Measurements from ENCODE around the gene DDX4.
"Not testable (repeated sequence)": the region's sequence is repeated elsewhere in the genome, so short reads cannot be mapped to it uniquely, and the experiment has no call there.

Gene DDX4

GRCh38 chr5:55737793-55738192, at the start of gene DDX4:
TSS of gene DDX4 (plus strand) at chr5:55738061. CDS start at chr5:55738964, 903 bp downstream.
- no peak for DNase-seq (ENCODE audit: low read depth)

GRCh38 chr5:55691265-55692105, 46.4 kb upstream of the DDX4 start:
- no peak for DNase-seq (ENCODE audit: low read depth)

GRCh38 chr5:55692106-55692417, 45.8 kb upstream of the DDX4 start:
- DNase-seq (ENCODE audit: low read depth): no peak

- DNase-seq (ENCODE audit: low read depth): no peak
Measured at GRCh38 chr5:55692509-55692908, 45.4 kb upstream of the DDX4 start.

DNA sequence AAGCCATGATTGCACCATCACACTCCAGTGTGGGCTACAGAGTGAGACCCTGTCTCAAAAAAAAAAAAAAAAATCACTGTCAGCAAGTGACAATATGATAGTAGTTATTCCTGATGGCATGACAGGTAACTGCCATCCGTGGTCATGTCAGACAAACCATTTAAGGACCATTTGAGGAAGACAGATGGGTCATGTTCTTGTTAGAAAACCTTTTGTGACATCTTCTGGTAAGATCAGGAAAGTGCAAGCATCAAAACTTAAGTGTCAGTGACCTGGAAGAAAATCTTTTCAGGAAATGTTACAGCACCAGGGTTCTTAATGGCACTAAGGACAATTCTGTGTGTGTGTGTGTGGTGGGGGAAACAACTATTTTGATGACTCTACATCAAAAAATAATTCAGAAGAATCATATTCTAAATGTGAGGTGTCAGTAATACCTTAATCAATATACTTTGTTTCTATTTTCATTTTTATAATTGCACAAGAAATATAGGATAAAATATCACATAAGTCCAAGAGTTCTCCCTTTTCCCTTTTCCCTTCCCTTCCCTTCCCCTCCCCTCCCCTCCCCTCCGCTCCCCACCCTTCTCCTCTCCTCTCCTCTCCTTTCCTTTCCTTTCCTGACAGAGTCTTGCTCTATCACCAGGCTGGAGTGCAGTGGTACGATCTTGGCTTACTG, 43.6 kb upstream of the DDX4 start:
- no peak for DNase-seq (ENCODE audit: low read depth)

GRCh38 chr5:55696704-55697103, 41.2 kb upstream of the DDX4 start:
- DNase-seq (ENCODE audit: low read depth): not testable (repeated sequence)

GRCh38 chr5:55699041-55699688, 38.7 kb upstream of the DDX4 start:
- no peak for DNase-seq (ENCODE audit: low read depth)

DNA sequence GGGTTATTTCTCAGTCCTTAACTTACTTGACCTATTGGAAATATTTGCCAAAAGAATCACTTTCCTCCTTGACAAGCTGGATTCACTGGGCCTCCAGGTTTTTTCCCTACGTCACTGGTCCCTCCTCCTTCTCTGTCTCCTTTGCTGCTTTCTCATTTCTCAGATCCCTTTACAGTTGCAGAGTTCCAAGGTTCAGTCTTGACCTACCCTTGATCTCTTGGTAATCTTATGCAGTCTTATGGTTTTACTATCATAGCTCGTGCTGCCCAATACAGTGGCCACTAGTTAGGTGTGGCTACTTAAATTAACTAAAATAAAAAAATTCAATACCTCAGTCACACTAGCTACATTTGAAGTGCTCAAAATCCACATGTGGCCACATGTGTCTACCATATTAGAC, 37.1 kb upstream of the DDX4 start:
- DNase-seq (ENCODE audit: low read depth): no peak

DNA sequence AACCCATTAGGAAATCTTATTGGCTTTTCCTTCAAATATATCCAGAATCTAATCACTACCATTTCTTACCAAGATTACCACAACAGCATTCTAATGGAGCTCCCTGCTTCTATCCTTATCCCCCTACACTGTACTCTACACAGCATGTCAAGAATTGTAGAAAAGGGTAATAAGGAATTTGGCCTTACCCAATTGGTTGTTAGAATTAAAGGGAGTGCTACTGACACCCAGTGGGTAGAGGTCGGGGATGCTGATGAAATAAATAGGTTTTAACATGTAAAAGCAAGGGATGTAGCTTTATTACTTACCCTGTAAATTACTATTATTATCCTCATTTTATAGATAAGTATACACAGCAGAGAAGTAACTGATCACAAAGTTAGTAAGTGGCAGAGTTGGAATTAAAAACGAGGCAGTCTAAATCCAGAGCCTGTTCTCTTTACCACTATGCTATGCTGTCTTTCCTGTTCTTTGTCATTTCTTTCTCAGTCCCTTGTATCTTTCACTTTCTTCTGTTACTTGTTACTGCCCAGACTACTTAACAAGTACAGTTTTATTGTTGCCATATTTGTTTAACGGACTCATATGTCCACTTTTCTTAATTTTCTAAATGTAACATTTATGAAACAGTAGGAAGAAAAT, 36.3 kb upstream of the DDX4 start:
- no peak for DNase-seq (ENCODE audit: low read depth)

DNA sequence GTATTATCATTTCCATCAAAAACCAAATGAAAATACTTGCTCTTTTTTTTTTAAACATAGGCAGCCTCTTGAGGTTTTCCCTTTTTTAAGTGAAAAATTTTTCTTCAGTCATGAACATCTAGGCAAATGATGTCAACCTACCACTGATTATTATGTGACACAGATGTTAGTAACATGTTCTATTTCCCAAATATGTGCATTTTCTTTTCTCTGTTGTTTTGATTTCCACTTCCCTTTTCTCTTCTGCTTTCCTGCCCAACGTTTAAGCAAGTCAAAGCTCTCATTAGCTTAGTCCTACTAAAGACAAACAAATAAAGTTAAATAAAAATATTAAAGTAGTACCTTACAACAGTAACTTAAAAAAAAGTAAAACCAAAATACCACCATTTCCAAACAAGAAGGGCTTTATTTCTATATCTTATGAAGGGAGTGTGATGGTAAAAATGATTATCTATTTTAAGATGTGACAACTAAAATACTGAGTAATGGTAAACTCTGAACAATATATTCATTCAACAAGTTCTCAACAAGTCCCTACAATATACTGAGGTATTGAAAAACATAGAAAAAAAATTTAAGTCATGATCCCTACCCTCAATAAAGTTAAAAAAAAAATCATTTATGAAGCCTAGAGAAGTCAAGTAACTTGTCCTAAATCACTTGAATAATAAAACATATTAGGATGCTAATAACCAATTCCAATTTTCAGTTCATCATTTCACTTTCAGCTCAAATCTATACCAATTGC, 35.1 kb upstream of the DDX4 start:
- DNase-seq (ENCODE audit: low read depth): no peak

GRCh38 chr5:55706230-55706629, 31.6 kb upstream of the DDX4 start:
- DNase-seq (ENCODE audit: low read depth): no peak

DNA sequence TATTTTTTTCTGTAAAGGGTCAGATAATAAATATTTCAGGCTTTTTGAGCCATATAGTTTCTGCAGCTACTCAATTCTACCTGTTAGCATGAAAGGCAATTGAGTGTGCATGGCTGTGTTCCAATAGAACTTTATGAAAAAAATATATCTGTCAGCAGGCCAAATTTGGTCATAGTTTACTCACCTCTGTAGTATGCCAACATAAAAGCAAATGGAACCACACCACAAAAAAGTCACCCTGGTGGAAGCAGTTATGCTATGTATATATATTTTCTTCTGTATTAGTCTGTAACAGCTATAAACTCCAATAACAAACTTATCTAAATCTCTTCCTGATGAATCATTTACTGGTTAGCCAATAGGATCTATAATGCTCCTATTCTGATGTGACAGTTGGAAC, 29.1 kb upstream of the DDX4 start:
- no peak for DNase-seq (ENCODE audit: low read depth)

DNA sequence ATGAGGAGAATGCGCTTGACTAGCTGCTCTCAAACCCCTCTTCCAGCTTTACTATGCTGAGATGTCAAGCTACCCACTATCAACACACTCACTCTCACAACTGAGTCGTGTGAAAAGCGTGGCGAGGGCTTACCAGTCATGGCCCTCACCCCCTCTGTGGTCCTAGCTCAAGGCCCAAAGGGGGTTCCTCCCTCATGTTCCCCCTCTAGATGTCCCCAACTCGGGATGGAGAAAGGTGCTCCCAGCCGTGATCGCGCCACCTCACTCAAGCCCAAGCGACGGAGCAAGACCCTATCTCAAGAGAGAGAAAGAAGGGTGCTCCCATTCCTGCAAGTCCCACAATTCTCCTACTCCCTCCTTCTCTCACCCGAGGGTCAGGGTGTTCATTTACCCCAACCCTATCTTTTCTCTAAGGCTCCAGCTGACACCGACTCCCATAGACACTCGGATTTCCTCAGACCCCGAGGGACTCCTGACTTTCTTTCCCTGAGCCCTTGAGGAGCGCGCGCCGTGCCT, 26.3 kb upstream of the DDX4 start:
- DNase-seq (ENCODE audit: low read depth): no peak

GRCh38 chr5:55712023-55712859, 25.6 kb upstream of the DDX4 start, which contains the start of gene SLC38A9:
TSS of gene SLC38A9 (minus strand) at chr5:55712324. CDS start at chr5:55697958, 14,366 bp downstream.
- peak; percentile 61 for DNase-seq (ENCODE audit: low read depth)

DNA sequence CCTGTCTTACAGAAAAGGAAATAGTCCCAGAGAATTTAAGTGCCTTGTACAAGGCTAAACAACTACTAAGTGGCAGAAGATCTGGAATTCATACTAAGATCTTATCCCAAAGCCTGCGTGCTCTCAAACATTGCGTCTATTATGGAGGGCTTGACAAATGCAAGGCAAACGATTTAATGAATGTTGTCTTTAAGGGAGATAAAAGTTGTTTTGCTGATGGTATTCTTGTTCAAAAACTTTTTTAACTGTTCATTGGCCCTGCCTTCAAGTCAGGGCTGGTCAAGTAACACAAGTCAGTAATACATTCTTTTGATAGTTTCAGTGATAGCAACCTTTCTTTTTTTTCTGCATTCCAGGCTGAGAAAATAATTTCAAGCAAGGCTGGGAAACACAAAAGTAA, 24.0 kb upstream of the DDX4 start:
- no peak for DNase-seq (ENCODE audit: low read depth)

DNA sequence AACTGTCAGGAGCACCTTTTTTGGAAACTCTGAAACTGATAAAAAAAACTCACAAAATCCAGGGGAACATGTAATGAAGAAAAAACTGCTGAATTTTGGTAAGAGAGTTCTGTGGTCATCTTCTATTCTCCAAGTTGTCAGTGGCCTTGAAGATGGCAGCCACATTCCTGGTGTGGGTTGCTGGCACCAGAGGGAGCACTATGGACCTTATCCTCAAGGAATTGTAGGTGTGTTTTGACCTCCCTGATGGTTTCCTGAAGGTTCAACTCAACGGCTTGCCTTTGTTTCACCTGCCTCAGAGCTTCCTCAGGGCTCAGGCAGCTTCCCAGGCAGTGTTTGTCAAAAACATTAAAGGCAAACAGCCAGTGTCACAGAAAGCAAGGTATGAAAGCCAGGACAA, 23.5 kb upstream of the DDX4 start:
- DNase-seq (ENCODE audit: low read depth): no peak

GRCh38 chr5:55714749-55715148, 23.1 kb upstream of the DDX4 start:
- no peak for DNase-seq (ENCODE audit: low read depth)

DNA sequence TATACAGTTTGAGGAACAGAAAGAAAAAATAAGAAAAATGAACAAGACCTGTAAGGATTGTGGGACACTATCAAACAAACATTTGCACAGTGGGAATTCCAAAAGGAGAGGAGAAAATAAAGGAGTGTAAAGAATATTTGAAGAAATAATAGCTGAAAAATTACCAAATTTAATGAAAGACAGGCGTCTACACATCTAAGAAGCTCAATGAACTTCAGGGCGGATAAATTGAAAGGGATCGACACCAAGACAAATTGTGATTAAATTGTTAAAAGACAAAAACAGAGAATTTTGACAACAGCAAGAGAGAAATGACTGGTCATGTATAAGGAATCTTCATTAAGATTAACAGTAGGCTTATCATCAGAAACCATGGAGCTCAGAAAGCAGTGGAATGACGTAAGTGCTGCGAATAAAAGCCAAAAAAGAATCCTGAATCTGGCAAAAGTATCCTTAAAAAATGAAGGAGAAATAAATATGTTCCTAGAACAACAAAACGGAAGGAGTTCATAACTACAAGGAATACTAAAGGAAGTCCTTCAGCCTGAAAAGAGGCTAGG, 22.3 kb upstream of the DDX4 start:
- no peak for DNase-seq (ENCODE audit: low read depth)

- DNase-seq (ENCODE audit: low read depth): not testable (repeated sequence)
Measured at GRCh38 chr5:55719026-55719425, 18.8 kb upstream of the DDX4 start.

DNA sequence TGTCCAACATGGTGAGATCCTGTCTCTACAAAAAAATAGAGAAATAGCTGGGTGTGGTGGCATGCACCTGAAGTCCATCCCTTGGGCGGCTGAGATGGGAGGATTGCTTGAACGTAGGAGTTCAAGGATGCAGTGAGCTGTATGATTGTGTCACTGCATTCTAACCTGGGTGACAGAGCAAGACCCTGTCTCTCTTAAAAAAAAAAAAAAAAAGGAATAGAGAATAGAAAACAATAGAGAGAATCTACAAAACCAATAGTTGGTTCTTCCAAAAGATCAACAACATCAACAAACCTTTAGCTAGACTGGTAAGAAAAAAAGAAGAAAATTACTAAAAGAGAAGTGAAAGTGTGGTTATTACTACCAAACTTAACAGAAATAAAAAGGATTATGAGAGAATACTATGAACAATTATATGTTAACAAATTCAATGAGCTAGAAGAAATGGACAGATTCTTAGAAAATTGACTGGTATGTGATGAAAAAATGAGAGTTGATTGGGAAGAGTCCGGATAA, 17.6 kb upstream of the DDX4 start:
- no peak for DNase-seq (ENCODE audit: low read depth)
